Adipocyte (in vitro differentiated cells): ENCODE results near the gene KIF7.

Experiments used
- DNase-seq: peaks from one replicate; pipeline ENCODE4 v3.0.0-alpha.2; 2015; ENCODE audit warnings: low read depth
- H3K27me3 ChIP-seq: replicated peaks from 2 replicates; pipeline ENCODE4 v1.7.0; 2013; ENCODE audit warnings: mild to moderate bottlenecking, low read length, moderate library complexity; ENCODE audit not compliant: control insufficient read depth, insufficient read depth
- H3K36me3 ChIP-seq: 2 replicates; pipeline ENCODE4 v1.7.0; 2013; ENCODE audit warnings: low read length, mild to moderate bottlenecking, moderate library complexity; ENCODE audit not compliant: control insufficient read depth, insufficient read depth, severe bottlenecking
- H3K4me1 ChIP-seq: 2 replicates; pipeline ENCODE4 v1.7.0; 2013; ENCODE audit warnings: mild to moderate bottlenecking, low read length, moderate library complexity; ENCODE audit not compliant: control insufficient read depth, insufficient read depth
- H3K4me3 ChIP-seq: 2 replicates; pipeline ENCODE4 v1.7.0; 2013; ENCODE audit warnings: mild to moderate bottlenecking, low read length, moderate library complexity
- H3K9ac ChIP-seq: 2 replicates; pipeline ENCODE4 v1.7.0; 2013; ENCODE audit warnings: mild to moderate bottlenecking, low read length, moderate library complexity
- H3K9me3 ChIP-seq: 2 replicates; pipeline ENCODE4 v1.7.0; 2013; ENCODE audit warnings: mild to moderate bottlenecking, low read length, moderate library complexity; ENCODE audit not compliant: control insufficient read depth

The KIF7 gene

GRCh38 chr15:89657686-89658200 is 2.5 kb upstream of the KIF7 start:
- no peak overlapping the region for H3K4me3 ChIP-seq
- H3K9me3 ChIP-seq: no peaks in the 10 kb centered on the region
- no peak for DNase-seq
- no peaks in the 10 kb centered on the region for H3K27me3 ChIP-seq
- H3K9ac ChIP-seq: peak overlapping the region; percentile 23
- H3K4me1 ChIP-seq: peaks cover 33% of the 10 kb centered on the region
- no peaks in the 10 kb centered on the region for H3K36me3 ChIP-seq

GRCh38 chr15:89656116-89656815 is 999 bp upstream of the KIF7 start:
- no peaks in the 10 kb centered on the region for H3K27me3 ChIP-seq
- no peak for DNase-seq
- H3K4me3 ChIP-seq: no peak overlapping the region

GRCh38 chr15:89654301-89654761 is 936 bp downstream of the KIF7 start:
- Histone ChIP-seq H3K4me3 (peak overlapping the region; percentile 85), H3K9me3 (no peaks in the 10 kb centered on the region), H3K4me1 (peaks cover 27% of the 10 kb centered on the region), H3K9ac (peak overlapping the region; percentile 97), H3K27me3 (no peaks in the 10 kb centered on the region), H3K36me3 (peaks cover 22% of the 10 kb centered on the region)
- DNase-seq: peak; percentile 41

More at GRCh38 chr15:89656116-89656815, 999 bp upstream of the KIF7 start:
- H3K9ac ChIP-seq: peak overlapping the region; percentile 97
- H3K9me3 ChIP-seq: no peaks in the 10 kb centered on the region
- peaks cover 32% of the 10 kb centered on the region for H3K4me1 ChIP-seq
- peaks cover 14% of the 10 kb centered on the region for H3K36me3 ChIP-seq

- DNase-seq: no peak
- Histone ChIP-seq H3K4me3 (peak overlapping the region; percentile 85), H3K9me3 (no peaks in the 10 kb centered on the region), H3K4me1 (peaks cover 27% of the 10 kb centered on the region), H3K27me3 (no peaks in the 10 kb centered on the region), H3K36me3 (peaks cover 28% of the 10 kb centered on the region), H3K9ac (peak overlapping the region; percentile 58)
Observed at GRCh38 chr15:89653578-89653977, 1.7 kb downstream of the KIF7 start.

- no peaks in the 10 kb centered on the region for H3K27me3 ChIP-seq
- H3K9ac ChIP-seq: peak overlapping the region; percentile 58
- DNase-seq: no peak
- H3K36me3 ChIP-seq: peaks cover 33% of the 10 kb centered on the region
- H3K4me1 ChIP-seq: peaks cover 22% of the 10 kb centered on the region
- H3K4me3 ChIP-seq: no peak overlapping the region
- no peaks in the 10 kb centered on the region for H3K9me3 ChIP-seq
Observed at GRCh38 chr15:89652666-89653065, 2.6 kb downstream of the KIF7 start.

GRCh38 chr15:89652131-89652530 is 3.1 kb downstream of the KIF7 start:
- no peak overlapping the region for H3K4me3 ChIP-seq

GRCh38 chr15:89649716-89650115 is 5.6 kb downstream of the KIF7 start:
- DNase-seq: no peak
- peaks cover 58% of the 10 kb centered on the region for H3K36me3 ChIP-seq
- no peak overlapping the region for H3K4me3 ChIP-seq
- peaks cover 15% of the 10 kb centered on the region for H3K4me1 ChIP-seq
- H3K9ac ChIP-seq: no peak overlapping the region
- no peaks in the 10 kb centered on the region for H3K27me3 ChIP-seq
- no peaks in the 10 kb centered on the region for H3K9me3 ChIP-seq

More at GRCh38 chr15:89652131-89652530, 3.1 kb downstream of the KIF7 start:
- peaks cover 37% of the 10 kb centered on the region for H3K36me3 ChIP-seq
- no peaks in the 10 kb centered on the region for H3K9me3 ChIP-seq
- H3K27me3 ChIP-seq: no peaks in the 10 kb centered on the region
- peaks cover 28% of the 10 kb centered on the region for H3K4me1 ChIP-seq
- no peak for DNase-seq
- peak overlapping the region; percentile 41 for H3K9ac ChIP-seq

- no peaks in the 10 kb centered on the region for H3K27me3 ChIP-seq
- peaks cover 63% of the 10 kb centered on the region for H3K36me3 ChIP-seq
- H3K4me3 ChIP-seq: no peak overlapping the region
- peaks cover 15% of the 10 kb centered on the region for H3K4me1 ChIP-seq
- H3K9me3 ChIP-seq: no peaks in the 10 kb centered on the region
- DNase-seq: no peak
- no peak overlapping the region for H3K9ac ChIP-seq
Observed at GRCh38 chr15:89649013-89649625, 6.1 kb downstream of the KIF7 start.

GRCh38 chr15:89648106-89649012 is 6.9 kb downstream of the KIF7 start:
- Histone ChIP-seq H3K27me3 (no peaks in the 10 kb centered on the region), H3K9me3 (no peaks in the 10 kb centered on the region), H3K4me3 (no peak overlapping the region), H3K9ac (no peak overlapping the region), H3K36me3 (peaks cover 70% of the 10 kb centered on the region), H3K4me1 (peaks cover 15% of the 10 kb centered on the region)
- DNase-seq: no peak

GRCh38 chr15:89647191-89647851 is 7.9 kb downstream of the KIF7 start:
- Histone ChIP-seq H3K9ac (peak overlapping the region; percentile 17), H3K27me3 (no peaks in the 10 kb centered on the region), H3K9me3 (no peaks in the 10 kb centered on the region), H3K36me3 (peaks cover 74% of the 10 kb centered on the region), H3K4me1 (peaks cover 10% of the 10 kb centered on the region), H3K4me3 (no peak overlapping the region)
- peak; percentile 76 for DNase-seq
